AG04450 (cell line): ENCODE measurements around the gene LILRB2. TPM values are rescaled to one million over a fixed set of nuclear protein-coding genes. Genes with fewer than 3 reads are reported as not detected.

ENCODE experiments used
- CTCF ChIA-PET: fragments of 300-600, 350-600 bp; formaldehyde crosslinking; extraction: SDS; loops from one replicate; lab custom pipeline; 2022; ENCODE audit warnings: antibody characterized with exemption, inconsistent platforms; lab: Charles Lee
- POLR2A ChIA-PET: fragments of 350-600 bp; formaldehyde crosslinking; extraction: SDS; loops from one replicate; lab custom pipeline; 2021; ENCODE audit warnings: antibody characterized with exemption, inconsistent platforms; lab: Yijun Ruan, JAX
- DNase-seq: peaks from one replicate; pipeline ENCODE4 v3.0.0-alpha.2; 2011; ENCODE audit warnings: low read depth, low spot score
- H3K27ac ChIP-seq: one replicate; pipeline ENCODE4 v1.5.1; 2012; ENCODE audit warnings: low read depth, low read length, control low read depth
- H3K27me3 ChIP-seq: one replicate; pipeline ENCODE4 v1.6.0; 2012; ENCODE audit warnings: low read length; ENCODE audit not compliant: control insufficient read depth, insufficient read depth
- H3K4me3 ChIP-seq: 2 replicates; pipeline ENCODE4 v1.5.1; 2011; ENCODE audit warnings: mild to moderate bottlenecking, low read depth, low read length, control low read depth
- H3K9me3 ChIP-seq: 2 replicates; pipeline ENCODE4 v1.5.1; 2012; ENCODE audit warnings: low read length; ENCODE audit not compliant: control insufficient read depth, insufficient read depth
- CTCF ChIP-seq: IDR thresholded peaks from 2 replicates; pipeline ENCODE4 v1.5.1; 2011; ENCODE audit warnings: low read depth, low read length, control low read depth, inconsistent platforms
- polyA plus RNA-seq: library from polyadenylated mRNA; depleted of rRNA; stranded (reverse); fragments of >200 nt; gene quantifications from 2 replicates; pipeline ENCODE4 v1.2.3, GENCODE V29; 2011

The LILRB2 gene
- polyA plus RNA-seq, 1 experiment: not detected

DNA sequence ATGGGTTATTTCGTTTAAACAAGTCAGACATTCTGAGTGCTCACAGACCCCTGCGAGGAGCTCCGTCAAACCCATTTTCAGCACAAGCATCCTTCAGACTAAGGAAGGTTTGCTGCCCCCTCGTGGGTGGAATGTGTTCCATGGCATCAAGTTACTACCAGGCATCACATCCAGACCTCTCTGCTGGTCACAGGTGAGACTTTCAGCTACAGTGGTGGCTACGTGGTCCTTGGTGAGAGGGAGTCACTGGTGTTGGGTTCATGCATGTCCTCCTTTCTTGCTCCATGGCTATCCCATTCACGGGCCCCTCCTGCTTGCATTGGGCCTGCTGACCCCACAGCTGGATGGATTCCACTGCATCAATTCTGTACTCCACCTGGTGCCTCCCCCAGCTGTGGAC, 14.8 kb downstream of the LILRB2 start:
- POLR2A ChIA-PET: no interaction called here
- peak; percentile 36 for DNase-seq
- Histone ChIP-seq H3K9me3 (no peaks in the 10 kb centered on the region), H3K27ac (no peak overlapping the region), H3K4me3 (no peak overlapping the region), H3K27me3 (no peaks in the 10 kb centered on the region)
- CTCF ChIA-PET: interaction anchor here (0.9 to 1.5 kb wide), 9 partner anchors 8 to 141 kb away, joined by 3 to 8 read pairs (median 4); no protein-coding TSS in a partner anchor
- TF ChIP-seq CTCF: peak; percentile 67

- no peak for DNase-seq
- CTCF ChIA-PET: no interaction called here
- no peaks in the 10 kb centered on the region for H3K27me3 ChIP-seq
Observed at GRCh38 chr19:54262470-54262869, 18.4 kb downstream of the LILRB2 start.

DNA sequence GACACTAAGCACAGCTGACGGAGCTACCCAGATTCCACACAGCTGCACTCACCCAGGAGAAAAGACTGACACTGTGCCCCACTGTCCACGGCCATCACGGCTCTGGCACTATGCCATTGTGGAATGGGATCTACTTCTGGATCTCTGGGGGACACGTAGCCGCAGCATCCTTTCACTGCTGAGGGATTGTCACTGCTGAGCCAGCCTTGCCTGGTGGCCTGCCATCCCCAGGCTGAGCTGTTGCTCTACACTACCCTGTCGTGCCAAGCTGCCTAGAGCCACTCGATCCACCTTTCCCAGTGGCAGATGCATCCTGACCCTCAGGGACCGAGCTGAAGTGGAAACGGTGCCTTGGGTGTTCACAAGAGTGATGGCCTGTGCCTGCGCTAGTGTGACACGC, 18.8 kb downstream of the LILRB2 start:
- DNase-seq: no peak
- Histone ChIP-seq H3K9me3 (no peaks in the 10 kb centered on the region), H3K4me3 (no peak overlapping the region), H3K27ac (no peak overlapping the region), H3K27me3 (no peaks in the 10 kb centered on the region)
- CTCF ChIA-PET: no interaction called here
- POLR2A ChIA-PET: no interaction called here
- TF ChIP-seq CTCF: no peak

More at GRCh38 chr19:54262470-54262869, 18.4 kb downstream of the LILRB2 start:
- Histone ChIP-seq H3K9me3 (no peaks in the 10 kb centered on the region), H3K27ac (no peak overlapping the region), H3K4me3 (no peak overlapping the region)
- POLR2A ChIA-PET: no interaction called here
- no peak for TF ChIP-seq CTCF

GRCh38 chr19:54257116-54257480, 23.8 kb downstream of the LILRB2 start, which contains the start of gene LILRB5:
Gene LILRB5, minus strand, starts transcription at chr19:54257273. Its CDS starts 80 bp downstream, at chr19:54257193.
- CTCF ChIA-PET: no interaction called here

More at GRCh38 chr19:54257116-54257480, 23.8 kb downstream of the LILRB2 start, which contains the start of gene LILRB5:
- Histone ChIP-seq H3K4me3 (no peak within 1 kb of the TSS), H3K9me3 (no peaks in the 10 kb centered on the region), H3K27ac (no peak within 1 kb of the TSS), H3K27me3 (peaks cover 18% of the 10 kb centered on the region)
- no peak for TF ChIP-seq CTCF
- POLR2A ChIA-PET: no interaction called here
- no peak for DNase-seq
